ENCODE measurements around the gene VPS41.

Gene VPS41

GRCh38 chr7:38819463-38819862 lies 89.5 kb downstream of the VPS41 start:
- DNase-seq (ENCODE audit: low read depth): no peak
- TF ChIP-seq, protein P1, sequence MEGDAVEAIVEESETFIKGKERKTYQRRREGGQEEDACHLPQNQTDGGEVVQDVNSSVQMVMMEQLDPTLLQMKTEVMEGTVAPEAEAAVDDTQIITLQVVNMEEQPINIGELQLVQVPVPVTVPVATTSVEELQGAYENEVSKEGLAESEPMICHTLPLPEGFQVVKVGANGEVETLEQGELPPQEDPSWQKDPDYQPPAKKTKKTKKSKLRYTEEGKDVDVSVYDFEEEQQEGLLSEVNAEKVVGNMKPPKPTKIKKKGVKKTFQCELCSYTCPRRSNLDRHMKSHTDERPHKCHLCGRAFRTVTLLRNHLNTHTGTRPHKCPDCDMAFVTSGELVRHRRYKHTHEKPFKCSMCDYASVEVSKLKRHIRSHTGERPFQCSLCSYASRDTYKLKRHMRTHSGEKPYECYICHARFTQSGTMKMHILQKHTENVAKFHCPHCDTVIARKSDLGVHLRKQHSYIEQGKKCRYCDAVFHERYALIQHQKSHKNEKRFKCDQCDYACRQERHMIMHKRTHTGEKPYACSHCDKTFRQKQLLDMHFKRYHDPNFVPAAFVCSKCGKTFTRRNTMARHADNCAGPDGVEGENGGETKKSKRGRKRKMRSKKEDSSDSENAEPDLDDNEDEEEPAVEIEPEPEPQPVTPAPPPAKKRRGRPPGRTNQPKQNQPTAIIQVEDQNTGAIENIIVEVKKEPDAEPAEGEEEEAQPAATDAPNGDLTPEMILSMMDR (IDR thresholded peaks at IDR 0.05; ENCODE audit: control insufficient read depth, insufficient read depth, low read depth, low read length, missing control alignments): no peak
- no peak overlapping the region for H3K4me3 ChIP-seq (ENCODE audit: control insufficient read depth, low read depth, low read length)

DNA sequence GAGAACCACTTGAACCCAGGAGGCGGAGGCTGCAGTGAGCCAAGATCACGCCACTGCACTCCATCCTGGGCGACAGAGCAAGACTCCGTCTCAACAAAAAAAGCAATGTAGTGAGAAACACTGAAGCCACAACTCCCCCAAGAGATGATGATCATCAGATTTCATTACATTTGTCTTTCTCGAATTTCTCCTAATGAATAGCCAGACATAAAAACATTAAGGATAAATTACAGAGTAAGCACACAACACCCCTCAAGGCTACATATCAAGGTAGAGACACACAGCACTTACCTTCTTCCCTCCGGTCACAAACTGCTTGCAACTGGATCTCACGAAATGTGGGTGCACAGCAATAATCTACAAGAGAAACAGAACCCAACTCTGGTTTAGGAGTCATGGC lies 91.5 kb downstream of the VPS41 start:
- TF ChIP-seq, protein P1 (IDR thresholded peaks at IDR 0.05; ENCODE audit: control insufficient read depth, insufficient read depth, low read depth, low read length, missing control alignments): no peak
- no peak overlapping the region for H3K4me3 ChIP-seq (ENCODE audit: control insufficient read depth, low read depth, low read length)
- no peak for DNase-seq (ENCODE audit: low read depth)

- DNase-seq (ENCODE audit: low read depth): no peak
- TF ChIP-seq, protein P1 (IDR thresholded peaks at IDR 0.05; ENCODE audit: control insufficient read depth, insufficient read depth, low read depth, low read length, missing control alignments): no peak
Measured at GRCh38 chr7:38813768-38814167, 95.2 kb downstream of the VPS41 start.

GRCh38 chr7:38806912-38807311 lies 102.1 kb downstream of the VPS41 start:
- H3K4me3 ChIP-seq (ENCODE audit: control insufficient read depth, low read depth, low read length): no peak overlapping the region
- TF ChIP-seq, protein P1 (IDR thresholded peaks at IDR 0.05; ENCODE audit: control insufficient read depth, insufficient read depth, low read depth, low read length, missing control alignments): no peak
- no peak for DNase-seq (ENCODE audit: low read depth)

More at GRCh38 chr7:38813768-38814167, 95.2 kb downstream of the VPS41 start:
- H3K4me3 ChIP-seq (ENCODE audit: control insufficient read depth, low read depth, low read length): no peak overlapping the region

DNA sequence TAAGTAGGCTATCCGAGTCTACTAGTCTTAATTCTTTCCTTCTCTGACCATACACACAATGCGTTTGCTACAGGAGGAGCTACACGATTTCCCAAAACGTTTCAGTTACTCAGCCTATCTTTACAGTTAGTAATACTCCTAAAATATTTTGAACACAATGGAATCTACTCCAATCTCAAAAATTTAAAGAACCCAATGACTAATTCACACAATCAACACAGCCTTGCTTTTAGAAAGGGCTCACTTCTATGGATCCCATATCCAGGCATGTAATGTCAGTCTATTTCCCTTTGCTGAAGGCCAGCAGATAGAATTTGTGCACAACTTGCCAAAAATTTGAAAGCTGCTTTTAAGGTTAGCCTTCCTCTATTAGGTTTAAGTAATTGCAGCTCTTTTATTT lies 107.2 kb downstream of the VPS41 start:
- H3K4me3 ChIP-seq (ENCODE audit: control insufficient read depth, low read depth, low read length): no peak overlapping the region
- no peak for DNase-seq (ENCODE audit: low read depth)
- TF ChIP-seq, protein P1 (IDR thresholded peaks at IDR 0.05; ENCODE audit: control insufficient read depth, insufficient read depth, low read depth, low read length, missing control alignments): no peak

DNA sequence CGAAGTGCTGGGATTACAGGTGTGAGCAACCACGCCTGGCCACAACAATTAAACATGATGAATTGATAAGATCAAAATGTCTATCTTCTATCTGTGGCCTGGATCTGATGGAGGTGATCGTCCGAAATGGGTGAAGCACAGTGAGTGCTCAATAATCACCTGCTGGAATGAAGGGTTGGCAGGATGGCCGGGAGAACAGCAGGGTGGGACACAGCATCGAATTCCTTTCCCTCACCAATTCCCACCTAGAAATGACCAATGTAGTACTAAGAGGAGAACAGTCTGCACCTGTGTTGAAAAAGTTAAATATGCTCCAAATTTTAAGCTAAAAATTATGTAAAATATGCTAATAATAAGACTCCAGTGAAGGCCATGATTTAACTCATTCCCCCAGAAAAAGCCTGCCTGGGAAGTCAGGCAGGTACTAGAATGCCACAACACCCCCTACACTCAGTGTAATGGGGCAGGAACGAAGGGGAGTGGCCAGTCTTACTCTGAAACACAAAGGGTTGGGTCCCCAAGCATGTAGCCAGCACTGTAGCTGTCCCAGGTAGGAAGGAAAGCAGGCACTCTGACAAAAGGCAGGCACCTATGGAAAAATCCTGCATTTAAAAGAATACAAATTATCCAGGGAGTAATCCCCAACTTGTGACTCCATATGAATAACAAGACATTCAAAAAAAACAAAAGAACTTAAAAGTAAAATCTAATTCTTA lies 110.3 kb downstream of the VPS41 start:
- TF ChIP-seq, protein P1 (IDR thresholded peaks at IDR 0.05; ENCODE audit: control insufficient read depth, insufficient read depth, low read depth, low read length, missing control alignments): no peak
- no peak for DNase-seq (ENCODE audit: low read depth)
- no peak overlapping the region for H3K4me3 ChIP-seq (ENCODE audit: control insufficient read depth, low read depth, low read length)

All from AG09309 (cell line).